GM12892 (cell line): ENCODE data around the gene ESRRB.

Experiments used
- POLR2A ChIP-seq: IDR thresholded peaks from 2 replicates; pipeline ENCODE4 v1.6.1; 2011; ENCODE audit warnings: low read depth, low read length, control low read depth
- POLR2AphosphoS5 ChIP-seq: IDR thresholded peaks from 2 replicates; pipeline ENCODE4 v1.6.1; 2011; ENCODE audit warnings: low read depth, low read length, control low read depth

DNA sequence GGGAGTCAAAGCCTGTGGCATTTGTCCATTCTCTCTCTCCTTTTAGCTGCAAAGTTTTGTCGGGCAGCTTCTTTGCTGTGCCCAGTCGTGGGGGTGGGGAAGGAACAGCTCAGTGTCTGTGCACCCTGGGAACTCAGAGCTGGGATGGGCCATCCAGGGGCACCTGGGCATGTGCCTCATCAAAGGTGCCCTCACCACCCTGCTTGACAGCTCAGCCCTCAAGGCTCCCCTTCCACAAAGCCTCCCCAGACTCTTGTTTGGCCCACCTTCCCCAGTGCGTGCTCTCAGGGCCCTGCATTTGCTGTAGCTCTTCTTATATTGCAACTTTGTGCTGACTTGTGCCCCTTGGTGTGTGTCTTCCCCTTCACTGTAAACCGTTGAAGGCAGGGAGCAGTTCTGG is 112.6 kb downstream of the ESRRB start:
- TF ChIP-seq POLR2A (no peak), POLR2AphosphoS5 (no peak)
